Inflammatory macrophage treated with lipopolysaccharide for 4 hours (primary cell): Measurements from ENCODE around the gene FGD5.
A peak's percentile ranks its signal among the peaks of the same experiment; 100 is the strongest.

Experiments used
- DNase-seq: peaks from one replicate; pipeline ENCODE4 v3.0.0-alpha.2; 2020

FGD5 gene, protein sequence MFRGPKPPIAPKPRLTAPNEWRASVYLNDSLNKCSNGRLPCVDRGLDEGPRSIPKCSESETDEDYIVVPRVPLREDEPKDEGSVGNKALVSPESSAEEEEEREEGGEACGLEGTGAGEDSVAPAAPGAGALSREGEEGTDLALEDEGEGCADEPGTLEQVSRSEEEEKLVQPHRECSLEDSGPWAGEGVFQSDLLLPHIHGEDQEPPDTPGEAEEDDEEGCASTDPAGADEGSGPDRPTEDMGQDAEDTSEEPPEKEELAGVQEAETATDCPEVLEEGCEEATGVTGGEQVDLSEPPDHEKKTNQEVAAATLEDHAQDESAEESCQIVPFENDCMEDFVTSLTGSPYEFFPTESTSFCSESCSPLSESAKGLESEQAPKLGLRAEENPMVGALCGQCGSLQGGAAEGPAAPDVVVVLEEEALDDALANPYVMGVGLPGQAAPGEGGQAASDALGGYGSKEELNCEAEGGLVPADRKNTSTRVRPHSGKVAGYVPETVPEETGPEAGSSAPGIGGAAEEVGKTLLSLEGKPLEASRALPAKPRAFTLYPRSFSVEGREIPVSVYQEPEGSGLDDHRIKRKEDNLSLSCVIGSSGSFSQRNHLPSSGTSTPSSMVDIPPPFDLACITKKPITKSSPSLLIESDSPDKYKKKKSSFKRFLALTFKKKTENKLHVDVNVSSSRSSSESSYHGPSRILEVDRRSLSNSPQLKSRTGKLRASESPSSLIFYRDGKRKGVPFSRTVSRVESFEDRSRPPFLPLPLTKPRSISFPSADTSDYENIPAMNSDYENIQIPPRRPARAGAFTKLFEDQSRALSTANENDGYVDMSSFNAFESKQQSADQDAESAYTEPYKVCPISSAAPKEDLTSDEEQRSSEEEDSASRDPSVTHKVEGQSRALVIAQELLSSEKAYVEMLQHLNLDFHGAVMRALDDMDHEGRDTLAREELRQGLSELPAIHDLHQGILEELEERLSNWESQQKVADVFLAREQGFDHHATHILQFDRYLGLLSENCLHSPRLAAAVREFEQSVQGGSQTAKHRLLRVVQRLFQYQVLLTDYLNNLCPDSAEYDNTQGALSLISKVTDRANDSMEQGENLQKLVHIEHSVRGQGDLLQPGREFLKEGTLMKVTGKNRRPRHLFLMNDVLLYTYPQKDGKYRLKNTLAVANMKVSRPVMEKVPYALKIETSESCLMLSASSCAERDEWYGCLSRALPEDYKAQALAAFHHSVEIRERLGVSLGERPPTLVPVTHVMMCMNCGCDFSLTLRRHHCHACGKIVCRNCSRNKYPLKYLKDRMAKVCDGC (N-terminal part only)

DNA sequence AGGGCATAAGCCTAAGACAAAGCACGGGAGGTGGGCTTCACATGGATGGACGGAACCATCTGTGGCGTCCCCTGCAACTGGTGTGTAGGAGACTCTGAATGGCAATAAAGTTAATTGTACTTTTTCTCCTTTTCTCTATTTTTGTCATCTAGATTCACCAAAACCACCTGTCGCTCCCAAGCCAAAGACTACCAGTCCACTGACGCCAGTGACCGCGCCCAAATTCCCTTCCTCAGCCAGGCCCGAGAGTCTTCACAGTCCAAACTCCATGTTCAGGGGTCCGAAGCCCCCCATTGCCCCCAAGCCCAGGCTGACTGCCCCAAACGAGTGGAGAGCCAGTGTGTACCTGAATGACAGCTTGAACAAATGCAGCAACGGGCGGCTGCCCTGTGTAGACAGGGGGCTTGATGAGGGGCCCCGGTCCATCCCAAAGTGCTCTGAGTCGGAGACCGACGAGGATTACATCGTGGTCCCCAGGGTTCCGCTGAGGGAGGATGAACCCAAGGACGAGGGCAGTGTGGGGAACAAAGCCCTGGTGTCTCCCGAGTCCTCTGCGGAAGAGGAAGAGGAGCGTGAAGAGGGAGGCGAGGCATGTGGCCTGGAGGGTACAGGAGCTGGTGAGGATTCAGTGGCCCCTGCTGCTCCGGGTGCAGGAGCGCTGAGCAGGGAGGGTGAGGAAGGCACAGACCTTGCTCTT lies at the start of gene FGD5:
TSS of gene FGD5 (plus strand) at position 159 of the 697 bp plus-strand sequence. CDS start at position 269, 110 bp downstream.
- DNase-seq, result no peak

DNA sequence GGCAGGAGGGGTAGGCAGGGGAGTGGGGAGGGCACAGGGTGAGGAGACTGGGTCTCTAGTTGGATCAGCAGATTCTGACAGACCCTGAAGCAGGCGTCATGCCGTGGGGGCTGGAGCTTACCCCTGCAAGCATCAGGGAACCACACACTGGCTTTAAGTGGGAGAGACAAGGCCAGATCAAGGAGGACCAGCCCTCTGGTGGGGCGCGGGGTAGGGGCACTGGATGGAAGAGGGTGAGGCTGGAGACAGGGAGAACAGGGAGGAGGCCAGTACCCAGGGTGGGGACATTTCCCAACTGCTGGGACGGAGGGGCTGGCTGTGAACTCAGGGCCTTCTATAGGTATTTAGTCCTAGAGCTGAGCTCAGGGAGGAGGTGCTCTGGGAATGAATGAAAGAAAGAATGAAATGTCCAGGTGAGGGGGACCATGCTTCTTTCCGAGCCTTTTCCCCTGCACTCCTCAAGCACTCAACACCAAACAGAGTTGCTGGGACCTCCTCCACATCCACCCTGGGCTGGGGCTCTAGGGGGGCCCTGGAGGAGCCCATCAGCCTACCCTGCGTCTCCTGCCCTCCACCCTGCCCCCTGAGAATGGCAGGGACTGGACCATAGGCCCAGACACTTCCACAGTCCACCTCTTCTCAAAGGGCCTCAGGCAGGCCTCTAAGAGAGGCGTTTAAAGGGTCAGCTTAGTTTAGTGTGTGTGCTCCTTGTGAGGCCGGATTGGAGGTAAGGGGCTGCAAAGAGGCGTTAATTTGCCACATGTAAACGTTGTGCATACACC lies 49.0 kb upstream of the FGD5 start:
- DNase-seq, result no peak

GRCh38 chr3:14770591-14770990 lies 48.2 kb upstream of the FGD5 start:
- no peak for DNase-seq

DNA sequence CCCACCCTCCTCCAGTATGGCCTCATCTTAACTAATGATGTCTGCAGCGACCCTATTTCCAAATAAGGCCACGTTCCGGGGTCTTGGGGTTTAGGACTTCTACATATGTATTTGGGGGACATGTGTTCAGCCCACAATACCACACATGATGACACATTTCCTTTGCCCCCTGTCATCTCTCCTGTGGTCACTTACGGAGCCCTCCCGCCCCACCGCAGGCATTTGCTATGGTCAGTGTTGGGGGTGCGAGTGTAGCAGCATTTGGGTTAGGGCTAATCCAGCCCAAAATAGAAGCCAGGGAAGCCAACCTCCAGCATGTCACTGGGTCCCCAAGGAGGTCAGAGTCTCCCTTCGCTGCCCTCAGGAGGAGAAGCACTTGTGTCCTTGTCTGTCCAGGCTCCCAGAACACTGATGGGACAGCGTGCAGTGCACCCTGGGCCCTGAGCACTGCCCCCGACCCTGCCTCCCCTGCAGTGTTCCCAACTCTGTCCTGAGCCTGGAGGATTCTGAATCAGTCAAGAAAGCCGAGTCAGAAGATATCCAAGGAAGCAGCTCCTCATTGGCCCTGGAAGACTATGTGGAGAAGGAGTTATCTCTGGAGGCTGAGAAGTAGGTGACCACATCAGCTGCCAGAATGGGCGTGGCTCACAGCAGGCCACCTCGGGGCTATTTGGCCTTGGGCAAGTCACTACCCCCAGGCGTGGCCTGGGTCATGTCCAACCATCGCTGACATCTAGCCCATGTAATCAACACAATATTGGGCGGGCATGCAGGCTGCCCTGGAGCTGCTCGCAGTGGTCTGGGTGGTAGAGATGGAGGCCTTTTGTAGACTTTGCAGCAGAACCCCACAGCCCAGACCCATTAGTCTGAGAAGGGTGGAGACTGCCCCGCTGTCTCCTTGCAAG lies 46.9 kb upstream of the FGD5 start:
- no peak for DNase-seq

DNA sequence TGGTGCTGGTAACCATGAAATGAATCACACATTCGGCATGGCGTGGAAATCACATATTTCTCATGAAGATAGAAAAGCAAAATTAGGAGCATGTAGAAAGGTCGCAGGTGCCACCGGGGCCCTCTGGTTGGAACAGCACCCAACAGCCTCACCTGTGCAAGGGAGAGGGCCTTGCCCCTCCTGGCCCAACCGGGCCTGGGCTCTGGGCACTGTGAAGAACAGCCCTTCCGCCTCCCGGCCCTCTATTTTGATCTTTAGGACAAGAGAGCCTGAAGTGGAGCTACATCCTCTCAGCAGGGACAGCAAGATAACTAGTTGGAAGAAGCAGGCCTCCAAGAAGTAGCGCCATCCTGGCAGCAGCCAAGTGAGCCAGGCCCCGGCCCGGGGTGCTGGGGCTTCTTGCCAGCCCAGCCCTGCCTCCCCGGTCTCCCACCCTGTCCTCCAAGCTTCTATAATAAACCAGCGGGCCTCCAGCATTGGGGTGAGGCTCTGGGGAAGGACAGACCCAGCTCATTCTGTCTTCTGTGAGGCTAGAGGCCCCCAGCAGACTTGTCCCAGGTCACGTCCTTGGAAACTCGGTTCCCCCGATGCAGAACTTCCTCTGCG lies 46.1 kb upstream of the FGD5 start:
- no peak for DNase-seq

DNA sequence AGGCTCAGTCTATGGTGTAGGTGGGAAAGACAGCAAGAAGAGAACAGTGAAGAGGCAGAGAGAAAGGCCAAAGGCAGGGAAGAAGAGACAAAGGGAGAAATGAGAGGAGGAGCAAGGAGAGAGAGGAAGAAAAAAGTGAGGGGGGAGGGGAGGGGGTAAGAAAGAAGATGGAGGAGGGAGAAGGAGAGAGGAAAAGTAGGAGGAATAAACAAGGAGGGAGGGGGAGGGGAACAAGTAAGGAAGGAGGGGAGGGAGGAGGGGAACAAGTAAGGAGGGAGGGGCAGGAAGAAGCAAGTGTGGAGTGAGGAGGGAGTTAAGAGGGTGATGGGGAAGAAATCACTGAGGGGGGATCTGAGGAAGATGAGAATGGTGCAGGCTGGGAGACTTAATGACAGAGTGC lies 45.5 kb upstream of the FGD5 start:
- no peak for DNase-seq

- DNase-seq, result no peak
These were observed 45.1 kb upstream of the FGD5 start for GRCh38 chr3:14773691-14774128.

DNA sequence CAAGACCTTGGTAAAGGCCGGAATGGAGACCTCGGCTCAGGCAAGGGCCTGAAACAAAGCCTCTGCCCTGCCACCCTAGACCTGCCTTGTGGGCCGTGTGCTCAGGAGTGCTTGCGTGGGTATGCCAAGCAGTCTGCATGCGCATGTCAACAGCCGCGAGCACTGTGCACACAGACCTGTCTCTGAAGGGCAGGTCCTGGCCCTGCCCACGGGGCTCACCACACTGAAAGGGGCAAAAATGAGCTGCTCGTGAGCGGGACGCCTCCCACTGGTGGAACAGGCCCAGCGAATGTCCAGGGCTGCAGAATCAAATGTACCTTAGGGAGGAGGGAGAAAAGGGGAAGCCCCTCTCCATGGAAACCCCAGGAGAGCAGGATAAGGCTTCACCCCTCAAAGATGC lies 44.3 kb upstream of the FGD5 start:
- no peak for DNase-seq

DNA sequence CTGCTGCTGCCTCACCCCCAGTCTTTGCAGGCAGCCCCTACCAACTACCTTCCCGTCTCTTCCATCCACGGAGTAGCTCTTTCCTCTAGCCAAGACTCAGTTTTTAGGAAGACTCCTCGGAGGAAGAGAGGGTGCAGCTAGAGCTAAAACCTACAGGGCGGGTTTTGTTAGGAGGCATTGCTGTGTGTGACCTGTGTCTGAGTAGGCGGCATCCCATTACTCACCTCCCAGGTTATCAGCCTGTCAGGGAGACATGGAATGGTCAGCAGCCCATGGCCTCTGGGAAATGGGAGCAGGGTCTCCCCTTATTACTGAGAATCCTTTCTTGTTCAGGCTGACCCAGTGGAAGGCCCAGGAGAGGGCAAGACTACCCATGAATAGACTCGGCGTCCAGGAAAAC lies 43.8 kb upstream of the FGD5 start:
- DNase-seq, result no peak

DNA sequence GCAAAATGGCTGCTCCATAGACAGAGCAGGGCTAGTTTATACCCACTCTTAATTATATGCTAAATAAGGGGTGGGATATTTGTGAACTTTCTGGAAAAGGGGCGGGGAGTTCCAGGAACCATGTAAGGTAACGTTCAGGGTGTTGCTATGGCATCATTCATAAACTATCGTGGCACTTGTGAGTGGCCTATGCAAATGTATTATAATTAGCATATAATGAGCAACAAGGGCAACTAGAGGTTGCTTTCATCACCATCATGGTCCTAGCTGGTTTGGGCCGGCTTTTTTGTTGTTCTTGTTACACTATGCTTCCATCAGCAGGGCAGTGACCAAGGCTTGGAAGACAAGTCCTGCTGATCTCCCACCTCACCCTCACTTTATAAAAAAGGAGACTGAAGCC lies 43.2 kb upstream of the FGD5 start:
- DNase-seq, result no peak

- DNase-seq, result no peak
These were observed 39.6 kb upstream of the FGD5 start for GRCh38 chr3:14779069-14779685.

GRCh38 chr3:14780927-14781507 lies 37.7 kb upstream of the FGD5 start:
- peak; percentile 52 for DNase-seq

- DNase-seq, result no peak
These were observed 35.2 kb upstream of the FGD5 start for GRCh38 chr3:14783480-14784086.

- no peak for DNase-seq
These were observed 34.6 kb upstream of the FGD5 start for GRCh38 chr3:14784087-14784681.

DNA sequence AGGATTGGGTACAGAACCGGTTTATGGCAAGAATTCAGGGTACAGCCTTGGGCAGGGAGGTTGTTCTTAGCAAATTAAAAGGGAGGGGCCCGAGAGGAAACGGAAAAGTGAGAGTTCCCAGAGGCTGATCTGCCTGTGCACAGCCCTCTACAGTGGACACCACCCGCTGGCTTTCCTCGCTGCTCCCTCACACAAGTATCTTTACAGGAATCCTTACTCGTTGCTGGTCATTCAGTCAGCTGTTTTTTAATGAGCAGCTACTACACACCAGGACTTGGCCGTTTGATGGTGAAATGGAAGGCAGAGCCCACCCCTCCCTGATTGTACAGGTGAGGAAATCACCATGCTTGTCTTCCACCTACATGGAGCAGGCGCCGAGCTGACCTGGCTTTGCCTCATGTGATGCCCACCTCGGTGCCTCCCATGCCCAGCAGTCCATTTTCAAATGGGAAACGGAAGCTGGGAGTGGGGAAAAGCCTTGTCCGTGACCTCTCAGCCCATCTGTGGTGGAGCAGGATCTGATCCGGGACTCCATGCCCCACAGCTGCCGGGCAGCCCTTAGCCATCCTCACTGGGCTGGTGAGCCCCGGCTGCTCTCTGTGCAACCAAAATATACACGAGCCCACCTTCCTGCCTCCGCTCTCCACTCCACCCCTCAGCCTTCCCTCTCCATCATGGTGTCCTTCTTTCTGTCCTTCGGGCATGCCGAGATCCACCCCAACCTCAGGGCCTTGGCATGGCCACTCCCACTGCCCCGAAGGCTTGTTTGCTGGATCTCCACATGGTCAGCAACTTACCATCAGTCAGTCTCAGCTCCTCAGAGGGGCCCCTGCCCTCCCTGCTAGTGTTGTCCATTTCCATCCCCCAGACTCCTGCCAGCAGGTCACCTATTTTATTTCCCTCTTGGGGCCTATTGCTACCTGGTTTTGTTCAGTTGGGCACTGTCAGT lies 33.3 kb upstream of the FGD5 start:
- no peak for DNase-seq

DNA sequence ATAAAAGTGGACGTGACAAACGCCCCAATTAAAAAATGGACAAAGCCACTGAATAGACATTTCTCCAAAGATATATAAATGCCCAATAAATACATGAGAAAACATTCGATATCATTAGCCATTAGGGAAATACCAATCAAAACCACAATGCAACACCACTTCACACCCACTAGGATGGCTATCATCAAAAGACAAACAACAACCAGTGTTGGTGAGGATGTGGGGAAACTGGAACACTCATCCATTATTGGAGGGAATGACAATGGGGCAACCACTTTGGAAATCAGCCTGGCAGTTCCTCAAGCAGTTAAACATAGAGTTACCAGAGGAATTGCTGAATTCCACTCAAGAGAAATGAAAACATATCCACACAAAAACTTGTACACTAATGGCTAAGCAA lies 32.4 kb upstream of the FGD5 start:
- no peak for DNase-seq

- no peak for DNase-seq
These were observed 31.1 kb upstream of the FGD5 start for GRCh38 chr3:14787630-14788029.
